HepG2 (cell line): ENCODE measurements around the gene ACP5. TPM values are rescaled to one million over a fixed set of nuclear protein-coding genes. Genes with fewer than 3 reads are reported as not detected.

Experiments
- AGO2 ChIP-seq: fragments of 200-400 bp; formaldehyde crosslinking; optimal IDR thresholded peaks from 2 replicates; pipeline ENCODE3; 2017; ENCODE audit warnings: mild to moderate bottlenecking, low read depth, low read length, moderate library complexity
- DR1 ChIP-seq: sonication (generic); formaldehyde crosslinking; IDR thresholded peaks from 2 replicates; pipeline ENCODE4 v1.8.0; 2021; ENCODE audit warnings: mild to moderate bottlenecking, missing genetic modification reagents, inconsistent platforms
- KDM5A ChIP-seq: fragments of 200-600 bp; sonication (generic); IDR thresholded peaks from 2 replicates; pipeline ENCODE4 v1.7.0; 2018; ENCODE audit warnings: antibody characterized with exemption, mild to moderate bottlenecking, low read length, borderline replicate concordance
- RELA ChIP-seq: sonication (generic); formaldehyde crosslinking; IDR thresholded peaks from 2 replicates; pipeline ENCODE4 v1.4.0; 2020; ENCODE audit warnings: missing genetic modification reagents
- SIX1 ChIP-seq: sonication (generic); formaldehyde crosslinking; IDR thresholded peaks from 2 replicates; pipeline ENCODE4 v1.4.0; 2020; ENCODE audit warnings: missing genetic modification reagents, borderline replicate concordance
- ZNF280D ChIP-seq: sonication (generic); formaldehyde crosslinking; IDR thresholded peaks from 2 replicates; pipeline ENCODE4 v1.5.1; 2020; ENCODE audit warnings: mild to moderate bottlenecking, missing genetic modification reagents
- polyA plus RNA-seq, 8 experiments: library from polyadenylated mRNA; depleted of rRNA in 3 of 8; stranded (reverse) in 7 of 8; unstranded in 1 of 8; fragments of >200 nt; fragmentation: Illumina TruSeq in 4 of 8; extraction: Trizol in 4 of 8; gene quantifications; 2 replicates each; pipeline versions ENCODE4 v1.2.1 to v1.2.3, GENCODE V29; 2011 to 2016; ENCODE audit warnings: low read depth in 4 of 8, missing spikeins in 1 of 8, mixed read lengths in 1 of 8; ENCODE audit not compliant: insufficient read depth in 1 of 8
- total RNA-seq, 5 experiments: library from RNA; depleted of rRNA; stranded (reverse); fragments of >200 nt; fragmentation: Illumina TruSeq; extraction: Trizol; gene quantifications; 2 replicates each; pipeline ENCODE4 v1.2.3, GENCODE V29; 2016; ENCODE audit warnings: low read depth in 1 of 5
- TF ChIP-seq, protein P1 (sequence below): sonication (generic); formaldehyde crosslinking; IDR thresholded peaks from 2 replicates; pipeline ENCODE4 v1.5.1; 2020; ENCODE audit warnings: mild to moderate bottlenecking, missing genetic modification reagents, moderate library complexity

ACP5 gene
- total and polyA plus RNA-seq, 2 of the 13 experiments (the other 11 are each of a cell fraction or from before 2014, with no cell fraction given) = 1.3 to 6.7 TPM

DNA sequence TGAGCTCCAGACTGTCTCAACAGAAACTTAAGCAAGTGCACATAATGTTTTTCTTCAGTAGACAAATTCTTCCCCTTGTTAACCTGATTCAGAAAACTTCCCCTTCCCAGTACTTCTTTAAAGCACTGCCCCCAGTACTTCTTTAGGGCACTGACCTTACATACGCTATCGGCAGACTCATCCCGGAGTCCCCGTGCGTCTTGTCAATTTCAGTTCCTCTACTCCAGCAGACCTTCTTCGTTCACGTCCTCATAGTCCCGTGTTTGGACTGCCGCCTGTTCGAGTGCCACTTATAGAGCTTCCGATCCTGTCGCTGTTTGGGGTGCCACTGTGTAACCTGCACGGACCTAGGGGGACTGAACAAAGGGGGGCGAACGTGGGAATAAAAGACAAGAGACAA, 48.8 kb upstream of the ACP5 start (continued):
- TF ChIP-seq AGO2 (no peak), ZNF280D (CRISPR knock-in tag) (no peak), SIX1 (CRISPR knock-in tag) (no peak), DR1 (CRISPR knock-in tag) (no peak), RELA (CRISPR knock-in tag) (no peak), KDM5A (no peak)
- TF ChIP-seq, protein P1, sequence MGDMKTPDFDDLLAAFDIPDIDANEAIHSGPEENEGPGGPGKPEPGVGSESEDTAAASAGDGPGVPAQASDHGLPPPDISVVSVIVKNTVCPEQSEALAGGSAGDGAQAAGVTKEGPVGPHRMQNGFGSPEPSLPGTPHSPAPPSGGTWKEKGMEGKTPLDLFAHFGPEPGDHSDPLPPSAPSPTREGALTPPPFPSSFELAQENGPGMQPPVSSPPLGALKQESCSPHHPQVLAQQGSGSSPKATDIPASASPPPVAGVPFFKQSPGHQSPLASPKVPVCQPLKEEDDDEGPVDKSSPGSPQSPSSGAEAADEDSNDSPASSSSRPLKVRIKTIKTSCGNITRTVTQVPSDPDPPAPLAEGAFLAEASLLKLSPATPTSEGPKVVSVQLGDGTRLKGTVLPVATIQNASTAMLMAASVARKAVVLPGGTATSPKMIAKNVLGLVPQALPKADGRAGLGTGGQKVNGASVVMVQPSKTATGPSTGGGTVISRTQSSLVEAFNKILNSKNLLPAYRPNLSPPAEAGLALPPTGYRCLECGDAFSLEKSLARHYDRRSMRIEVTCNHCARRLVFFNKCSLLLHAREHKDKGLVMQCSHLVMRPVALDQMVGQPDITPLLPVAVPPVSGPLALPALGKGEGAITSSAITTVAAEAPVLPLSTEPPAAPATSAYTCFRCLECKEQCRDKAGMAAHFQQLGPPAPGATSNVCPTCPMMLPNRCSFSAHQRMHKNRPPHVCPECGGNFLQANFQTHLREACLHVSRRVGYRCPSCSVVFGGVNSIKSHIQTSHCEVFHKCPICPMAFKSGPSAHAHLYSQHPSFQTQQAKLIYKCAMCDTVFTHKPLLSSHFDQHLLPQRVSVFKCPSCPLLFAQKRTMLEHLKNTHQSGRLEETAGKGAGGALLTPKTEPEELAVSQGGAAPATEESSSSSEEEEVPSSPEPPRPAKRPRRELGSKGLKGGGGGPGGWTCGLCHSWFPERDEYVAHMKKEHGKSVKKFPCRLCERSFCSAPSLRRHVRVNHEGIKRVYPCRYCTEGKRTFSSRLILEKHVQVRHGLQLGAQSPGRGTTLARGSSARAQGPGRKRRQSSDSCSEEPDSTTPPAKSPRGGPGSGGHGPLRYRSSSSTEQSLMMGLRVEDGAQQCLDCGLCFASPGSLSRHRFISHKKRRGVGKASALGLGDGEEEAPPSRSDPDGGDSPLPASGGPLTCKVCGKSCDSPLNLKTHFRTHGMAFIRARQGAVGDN (CRISPR knock-in tag) = no peak
